Central memory CD8-positive, alpha-beta T cell (primary cell): ENCODE data around the gene CPO.

Experiments used
- ATAC-seq: fragments of 150-1000 bp; cut with Tn5 transposase; replicated peaks from 2 replicates; pipeline ENCODE4 v1.10.0; 2022; ENCODE audit warnings: mild to moderate bottlenecking, moderate FRiP score, moderate number of reproducible peaks; ENCODE audit not compliant: poor library complexity, severe bottlenecking; ENCODE audit errors: extremely low read depth
- DNase-seq, 2 donors: peaks; one replicate each; pipeline ENCODE4 v3.0.0; 2021; ENCODE audit warnings: low spot score in 2 of 2
- H3K27ac Mint-ChIP-seq: one replicate; pipeline ENCODE4 v1.8.0; 2022; ENCODE audit warnings: low read depth, mild to moderate bottlenecking, moderate library complexity, mixed read lengths
- H3K27me3 Mint-ChIP-seq: one replicate; pipeline ENCODE4 v1.8.0; 2022; ENCODE audit warnings: mixed read lengths
- H3K36me3 Mint-ChIP-seq: one replicate; pipeline ENCODE4 v1.8.0; 2022; ENCODE audit warnings: mild to moderate bottlenecking, moderate library complexity, mixed read lengths; ENCODE audit not compliant: insufficient read depth
- H3K4me1 Mint-ChIP-seq: one replicate; pipeline ENCODE4 v1.8.0; 2022; ENCODE audit warnings: mixed read lengths
- H3K4me3 Mint-ChIP-seq: one replicate; pipeline ENCODE4 v1.8.0; 2022; ENCODE audit warnings: mild to moderate bottlenecking, moderate library complexity, mixed read lengths
- H3K9me3 Mint-ChIP-seq: one replicate; pipeline ENCODE4 v1.8.0; 2022; ENCODE audit warnings: mixed read lengths

CPO gene, protein sequence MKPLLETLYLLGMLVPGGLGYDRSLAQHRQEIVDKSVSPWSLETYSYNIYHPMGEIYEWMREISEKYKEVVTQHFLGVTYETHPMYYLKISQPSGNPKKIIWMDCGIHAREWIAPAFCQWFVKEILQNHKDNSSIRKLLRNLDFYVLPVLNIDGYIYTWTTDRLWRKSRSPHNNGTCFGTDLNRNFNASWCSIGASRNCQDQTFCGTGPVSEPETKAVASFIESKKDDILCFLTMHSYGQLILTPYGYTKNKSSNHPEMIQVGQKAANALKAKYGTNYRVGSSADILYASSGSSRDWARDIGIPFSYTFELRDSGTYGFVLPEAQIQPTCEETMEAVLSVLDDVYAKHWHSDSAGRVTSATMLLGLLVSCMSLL

DNA sequence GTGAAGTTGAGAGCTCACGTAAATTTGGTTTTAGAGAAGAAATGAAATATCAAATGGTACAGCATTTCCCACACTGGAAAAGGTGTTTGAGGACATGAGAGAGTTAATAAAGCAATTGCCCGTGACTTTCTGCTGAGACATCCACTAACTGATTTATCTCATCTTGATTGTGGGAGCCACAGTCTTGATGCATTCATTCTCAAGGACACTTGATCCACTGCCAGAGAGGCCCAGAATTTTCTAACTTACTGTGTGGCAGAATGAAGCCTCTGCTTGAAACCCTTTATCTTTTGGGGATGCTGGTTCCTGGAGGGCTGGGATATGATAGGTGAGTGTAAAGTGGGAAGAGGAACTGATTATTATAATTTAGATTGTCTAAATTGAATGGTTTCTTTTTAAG, at the start of gene CPO:
Gene CPO (plus strand): TSS at position 179 of the 400 bp plus-strand sequence. CDS start 82 bp downstream, at position 261.
- Mint-ChIP-seq H3K27me3 (no peaks in the 10 kb centered on the region), H3K27ac (no peak within 1 kb of the TSS), H3K9me3 (peaks cover 5% of the 10 kb centered on the region), H3K36me3 (no peaks in the 10 kb centered on the region), H3K4me1 (no peaks in the 10 kb centered on the region), H3K4me3 (no peak within 1 kb of the TSS)
- ATAC-seq (no peak), DNase-seq (no peak)

DNA sequence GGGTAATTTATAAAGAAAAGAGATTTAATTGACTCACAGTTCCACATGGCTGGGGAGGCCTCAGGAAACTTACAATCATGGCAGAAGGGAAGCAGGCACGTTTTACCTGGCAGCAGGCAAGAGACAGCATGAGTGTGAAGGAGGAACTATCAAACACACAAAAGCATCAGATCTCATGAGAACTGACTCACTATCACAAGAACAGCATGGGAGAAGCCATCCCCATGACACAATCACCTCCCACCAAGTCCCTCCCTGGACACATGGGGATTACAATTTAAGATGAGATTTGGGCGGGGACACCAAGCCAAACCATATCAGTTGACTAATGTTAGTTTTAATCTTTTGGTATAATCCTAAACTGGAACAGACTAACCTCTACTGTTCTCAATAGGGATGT, 49.1 kb upstream of the CPO start:
- DNase-seq = no peak
- Mint-ChIP-seq H3K4me3 (no peak overlapping the region), H3K9me3 (no peaks in the 10 kb centered on the region), H3K4me1 (no peaks in the 10 kb centered on the region), H3K27me3 (no peaks in the 10 kb centered on the region), H3K36me3 (no peaks in the 10 kb centered on the region), H3K27ac (no peak overlapping the region)
- ATAC-seq = no peak

DNA sequence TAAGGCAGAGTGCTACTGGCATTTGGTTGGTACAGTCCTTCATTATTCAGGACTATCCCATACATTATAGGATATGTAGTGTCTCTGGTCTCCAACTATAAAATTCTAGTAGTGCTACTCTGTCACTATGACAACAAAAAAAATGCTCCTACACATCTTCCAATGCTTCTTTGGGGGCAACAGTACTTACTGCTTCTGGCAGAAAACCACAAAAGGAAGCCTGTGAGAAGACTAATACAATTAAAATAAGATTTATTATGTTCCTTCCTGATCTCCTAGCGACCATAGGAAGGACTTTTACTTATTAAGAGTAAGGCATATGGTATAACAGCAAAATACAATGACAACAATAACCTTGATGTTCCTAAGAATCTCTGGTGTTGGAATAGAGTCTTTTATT, 48.4 kb upstream of the CPO start:
- H3K27ac Mint-ChIP-seq = no peak overlapping the region
- H3K4me3 Mint-ChIP-seq = no peak overlapping the region
- no peaks in the 10 kb centered on the region for H3K36me3 Mint-ChIP-seq
- DNase-seq (no peak), ATAC-seq (no peak)
- H3K9me3 Mint-ChIP-seq = no peaks in the 10 kb centered on the region
- H3K27me3 Mint-ChIP-seq = no peaks in the 10 kb centered on the region
- no peaks in the 10 kb centered on the region for H3K4me1 Mint-ChIP-seq

DNA sequence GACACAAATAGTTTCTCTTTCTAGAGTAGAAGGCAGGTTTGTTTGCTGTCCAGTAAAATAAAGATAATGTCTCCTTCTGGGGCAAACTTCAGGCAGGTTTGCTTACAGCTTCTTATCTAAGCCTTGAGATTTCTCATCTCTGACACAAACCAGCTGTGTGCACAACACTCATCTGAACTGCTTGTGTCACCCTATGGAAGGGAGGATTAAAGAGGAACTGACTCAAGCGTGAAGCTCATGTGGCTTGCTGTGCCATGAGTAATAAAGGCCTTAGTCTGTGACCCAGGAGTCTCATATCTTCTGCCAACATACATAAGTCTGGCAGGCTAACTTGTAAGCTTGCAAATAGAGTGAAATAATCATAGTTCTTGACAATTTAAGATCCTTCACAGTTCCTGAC, 24.2 kb upstream of the CPO start:
- H3K27me3 Mint-ChIP-seq = peaks cover 16% of the 10 kb centered on the region
- no peaks in the 10 kb centered on the region for H3K4me1 Mint-ChIP-seq
- peaks cover 5% of the 10 kb centered on the region for H3K9me3 Mint-ChIP-seq
- ATAC-seq (no peak), DNase-seq (no peak)
- H3K4me3 Mint-ChIP-seq = no peak overlapping the region
- no peak overlapping the region for H3K27ac Mint-ChIP-seq
- H3K36me3 Mint-ChIP-seq = no peaks in the 10 kb centered on the region

DNA sequence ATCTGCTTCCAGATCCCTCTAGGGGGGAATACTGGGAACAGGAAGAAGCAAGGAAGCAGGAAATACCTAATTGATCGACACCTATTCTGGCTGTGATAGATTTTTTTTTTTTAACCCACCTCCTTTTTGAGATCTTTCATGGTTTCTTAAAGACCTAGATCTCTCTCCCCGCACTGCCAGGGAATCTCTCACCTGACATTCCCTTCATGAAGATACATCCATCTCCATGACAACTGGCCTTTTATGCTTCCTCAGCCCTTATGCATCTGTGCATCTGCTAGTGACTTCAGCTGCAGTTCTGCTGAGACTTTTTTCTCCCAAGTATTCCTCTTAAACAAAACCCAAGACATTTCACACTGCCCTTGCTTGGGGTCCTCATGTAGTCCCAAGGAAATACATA, 21.1 kb upstream of the CPO start:
- ATAC-seq (no peak), DNase-seq (no peak)
- H3K4me1 Mint-ChIP-seq = no peaks in the 10 kb centered on the region
- no peaks in the 10 kb centered on the region for H3K36me3 Mint-ChIP-seq
- H3K9me3 Mint-ChIP-seq = peaks cover 5% of the 10 kb centered on the region
- H3K27ac Mint-ChIP-seq = no peak overlapping the region
- no peak overlapping the region for H3K4me3 Mint-ChIP-seq
- peaks cover 16% of the 10 kb centered on the region for H3K27me3 Mint-ChIP-seq

DNA sequence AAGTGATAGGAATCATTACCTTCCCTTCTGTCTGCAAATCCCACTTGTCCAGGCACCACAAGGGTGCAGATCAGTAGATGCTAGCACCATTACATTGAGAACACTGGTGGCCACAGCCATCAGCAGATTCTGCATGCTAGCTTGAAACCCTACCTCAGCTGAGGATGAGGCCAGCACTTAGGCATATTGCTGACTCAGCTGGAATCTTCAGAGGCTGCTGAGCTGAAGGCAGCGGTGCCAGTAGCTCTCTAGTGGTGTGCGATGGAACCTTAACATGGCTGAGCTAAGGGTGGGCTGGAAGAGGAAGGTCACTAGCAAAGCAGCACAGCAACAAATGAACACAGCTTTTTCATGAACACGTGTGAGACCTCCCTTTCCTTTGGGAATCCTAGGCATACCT, 19.0 kb upstream of the CPO start:
- Mint-ChIP-seq H3K4me3 (no peak overlapping the region), H3K27ac (no peak overlapping the region), H3K9me3 (no peaks in the 10 kb centered on the region), H3K27me3 (peaks cover 16% of the 10 kb centered on the region), H3K36me3 (no peaks in the 10 kb centered on the region), H3K4me1 (no peaks in the 10 kb centered on the region)
- ATAC-seq = no peak
- no peak for DNase-seq

DNA sequence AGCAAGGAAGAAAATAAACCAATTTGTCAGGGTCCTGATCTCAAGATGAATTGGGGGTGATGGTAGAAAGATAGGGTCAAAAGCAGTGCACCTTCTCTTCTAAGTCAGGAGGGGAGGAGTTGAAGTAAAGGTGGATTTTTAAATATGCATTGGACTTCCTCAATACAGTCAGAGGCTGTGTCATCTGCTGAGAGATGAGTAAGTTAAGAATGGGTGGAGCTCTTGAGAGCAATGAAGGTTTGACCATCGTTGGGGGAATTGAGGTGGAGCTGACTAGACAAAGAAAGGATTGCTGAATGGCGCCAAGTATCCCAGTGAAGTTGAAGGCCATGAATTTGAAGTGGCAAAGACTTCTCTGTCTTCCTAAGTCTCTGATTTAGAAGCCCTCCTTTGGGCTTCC, 18.4 kb upstream of the CPO start:
- H3K27me3 Mint-ChIP-seq = peaks cover 16% of the 10 kb centered on the region
- ATAC-seq = no peak

DNA sequence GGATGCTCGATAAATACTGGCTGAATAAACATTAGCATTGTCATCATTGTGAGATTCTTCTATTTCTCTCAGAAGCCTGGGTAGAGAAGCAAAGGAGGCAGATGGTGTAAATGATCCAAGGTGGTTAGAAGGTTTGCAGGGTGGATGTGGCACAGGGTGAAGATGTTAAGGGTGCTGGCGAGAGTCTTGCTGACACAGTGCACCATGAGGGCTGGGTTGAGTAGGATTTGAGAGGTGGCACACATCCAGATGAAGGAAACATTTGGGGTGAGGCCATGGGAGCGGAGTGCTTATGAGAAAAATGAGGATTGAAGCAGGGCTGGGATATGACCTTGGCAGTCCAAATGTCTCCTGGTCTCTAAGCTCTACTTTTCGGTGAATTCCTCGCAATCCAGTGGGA, 17.8 kb upstream of the CPO start:
- H3K27me3 Mint-ChIP-seq = peaks cover 16% of the 10 kb centered on the region
- no peak for ATAC-seq

More for the DNA sequence above, 18.4 kb upstream of the CPO start:
- Mint-ChIP-seq H3K27ac (no peak overlapping the region), H3K9me3 (no peaks in the 10 kb centered on the region), H3K4me1 (no peaks in the 10 kb centered on the region), H3K36me3 (no peaks in the 10 kb centered on the region), H3K4me3 (no peak overlapping the region)
- DNase-seq = no peak

DNA sequence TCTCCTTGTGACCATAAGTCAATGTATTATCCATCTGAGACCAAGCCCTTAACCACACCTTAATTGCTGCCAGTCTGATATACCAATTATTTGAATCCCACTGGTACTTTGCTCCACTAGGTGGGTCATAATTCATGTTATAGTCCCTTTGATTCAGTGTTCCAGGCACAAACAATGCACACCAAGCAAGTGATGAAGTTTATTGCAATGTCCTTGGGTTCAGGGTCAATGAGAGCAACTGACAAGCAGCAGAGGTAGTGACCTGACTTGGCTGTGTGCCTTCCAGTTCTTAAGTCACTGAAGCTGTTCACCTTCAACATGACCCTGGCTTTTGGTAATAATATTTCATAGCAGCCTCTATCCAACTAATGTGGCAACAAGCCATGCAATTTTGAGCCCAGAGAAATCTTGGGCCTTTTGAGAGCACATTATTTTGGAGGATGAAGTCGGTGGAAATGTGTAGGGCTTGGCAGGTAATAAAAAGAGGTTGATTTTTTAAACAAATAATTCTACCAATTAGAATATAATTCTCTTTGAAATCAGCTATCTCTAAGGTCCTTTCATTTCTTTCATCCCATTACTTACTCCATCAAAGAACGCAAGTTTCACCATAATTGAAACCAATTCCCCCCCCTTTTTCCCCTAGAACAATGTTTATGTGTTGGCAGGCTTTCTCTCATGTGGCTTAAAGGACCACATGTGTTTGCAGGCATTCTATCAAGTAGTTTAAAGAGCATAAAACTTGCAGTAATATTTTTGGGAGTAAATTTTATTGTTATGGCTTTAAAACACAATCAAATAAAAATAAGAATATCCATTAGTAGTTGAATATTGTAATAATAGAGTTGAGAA, 3.1 kb upstream of the CPO start:
- Mint-ChIP-seq H3K36me3 (no peaks in the 10 kb centered on the region), H3K9me3 (peaks cover 5% of the 10 kb centered on the region), H3K4me3 (no peak overlapping the region), H3K27me3 (no peaks in the 10 kb centered on the region), H3K27ac (no peak overlapping the region), H3K4me1 (no peaks in the 10 kb centered on the region)
- DNase-seq = no peak
- no peak for ATAC-seq

More for the DNA sequence above, 17.8 kb upstream of the CPO start:
- H3K4me1 Mint-ChIP-seq = no peaks in the 10 kb centered on the region
- DNase-seq = no peak
- no peak overlapping the region for H3K4me3 Mint-ChIP-seq
- H3K36me3 Mint-ChIP-seq = no peaks in the 10 kb centered on the region
- no peak overlapping the region for H3K27ac Mint-ChIP-seq
- H3K9me3 Mint-ChIP-seq = no peaks in the 10 kb centered on the region

DNA sequence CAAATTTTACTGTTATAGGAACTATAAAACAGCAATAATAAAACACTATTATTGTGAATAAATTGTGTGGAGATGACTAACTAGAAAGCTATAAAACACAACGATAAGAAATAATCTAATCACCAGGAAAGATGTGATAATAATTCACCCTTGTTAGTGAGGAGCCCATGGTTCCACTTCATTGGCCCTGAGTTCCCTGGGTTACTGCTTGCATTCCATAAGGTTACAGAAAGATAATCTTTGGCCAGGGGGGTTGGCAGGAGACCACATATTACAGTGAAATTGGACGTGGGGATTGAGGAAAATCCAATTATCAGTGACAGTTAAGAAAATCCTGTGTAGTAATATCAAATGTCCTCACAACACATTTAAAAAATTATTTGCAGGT, 2.5 kb upstream of the CPO start:
- H3K27me3 Mint-ChIP-seq = no peaks in the 10 kb centered on the region
- H3K36me3 Mint-ChIP-seq = no peaks in the 10 kb centered on the region
- no peak overlapping the region for H3K4me3 Mint-ChIP-seq
- H3K27ac Mint-ChIP-seq = no peak overlapping the region
- H3K9me3 Mint-ChIP-seq = peaks cover 5% of the 10 kb centered on the region
- no peak for ATAC-seq
- H3K4me1 Mint-ChIP-seq = no peaks in the 10 kb centered on the region
- DNase-seq = no peak

DNA sequence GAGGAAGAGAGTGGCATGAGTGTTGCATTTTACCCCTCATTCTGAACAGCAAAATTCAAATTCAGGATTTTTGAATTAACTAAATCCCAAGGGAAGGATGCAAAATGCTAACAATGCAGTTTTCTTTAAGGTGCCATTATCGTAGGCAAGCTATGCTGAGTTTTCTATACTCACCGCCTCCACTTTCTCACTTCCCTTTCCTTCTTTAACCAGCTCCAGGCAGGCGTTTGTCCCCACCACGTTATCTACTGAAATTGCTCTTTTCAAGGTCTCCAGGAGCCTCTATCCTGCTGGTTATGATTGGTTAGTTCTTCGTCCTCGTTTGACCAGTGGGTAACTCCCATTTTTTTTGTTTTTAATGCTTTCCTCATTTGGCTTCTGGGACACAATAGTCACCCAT, 1.8 kb upstream of the CPO start:
- Mint-ChIP-seq H3K4me1 (no peaks in the 10 kb centered on the region), H3K4me3 (no peak overlapping the region), H3K9me3 (peaks cover 5% of the 10 kb centered on the region), H3K36me3 (no peaks in the 10 kb centered on the region), H3K27ac (no peak overlapping the region), H3K27me3 (no peaks in the 10 kb centered on the region)
- ATAC-seq = no peak
- DNase-seq = no peak

DNA sequence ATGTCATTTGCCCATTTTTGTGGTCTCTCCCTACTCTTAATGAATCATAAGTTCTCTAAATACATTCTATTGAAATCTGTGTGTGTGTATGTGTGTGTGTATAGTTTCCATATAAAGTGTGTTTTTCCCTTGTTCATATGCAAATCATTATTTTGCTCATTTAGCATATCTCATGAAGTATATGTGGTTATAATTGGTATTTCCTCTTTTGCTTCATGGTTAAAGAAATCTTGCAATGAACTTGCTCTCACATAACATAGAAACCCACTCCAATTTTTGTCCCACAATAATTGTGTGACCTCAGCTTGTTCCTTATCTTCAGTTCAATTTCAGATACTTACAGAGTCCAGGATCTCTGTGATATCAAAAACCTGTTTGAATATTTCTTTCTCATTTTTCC, 1.2 kb downstream of the CPO start:
- no peaks in the 10 kb centered on the region for H3K36me3 Mint-ChIP-seq
- no peaks in the 10 kb centered on the region for H3K27me3 Mint-ChIP-seq
- DNase-seq (no peak), ATAC-seq (no peak)
- no peak overlapping the region for H3K27ac Mint-ChIP-seq
- no peaks in the 10 kb centered on the region for H3K4me1 Mint-ChIP-seq
- no peak overlapping the region for H3K4me3 Mint-ChIP-seq
- H3K9me3 Mint-ChIP-seq = no peaks in the 10 kb centered on the region
